ENCODE measurements around the gene DOCK2. TPM values are rescaled to one million over a fixed set of nuclear protein-coding genes. Genes with fewer than 3 reads are reported as not detected.

DOCK2 gene
- total RNA-seq, 1 experiment from 2014 or later: 0.26 TPM

DNA sequence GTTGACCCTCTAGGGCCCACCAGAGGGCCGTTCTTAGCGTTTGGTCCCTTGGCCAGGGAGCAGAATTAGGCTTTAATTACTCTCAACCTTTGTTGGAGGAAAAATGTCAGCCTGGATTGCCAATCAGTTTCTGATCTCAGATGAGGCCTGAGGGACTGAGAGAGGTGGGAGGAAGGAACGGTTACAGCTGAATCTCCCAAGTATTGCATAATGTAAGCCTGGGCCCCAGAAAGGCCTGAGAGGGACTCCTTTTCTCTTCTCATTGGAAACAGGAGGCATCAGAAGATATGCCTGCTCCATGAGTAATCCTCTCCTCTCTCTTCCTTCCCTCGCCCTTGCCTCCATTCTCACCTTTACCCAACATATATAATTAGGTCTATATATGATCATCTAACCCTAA lies 237.5 kb downstream of the DOCK2 start:
- H3K27ac ChIP-seq (ENCODE audit: low read length): no peak overlapping the region
- intact Hi-C loops (cut with micrococcal nuclease): no loop called here
- no peaks in the 10 kb centered on the region for H3K79me2 ChIP-seq (ENCODE audit: low read length)
- no peak overlapping the region for H2AFZ ChIP-seq (ENCODE audit: low read length)
- no peak overlapping the region for H3K4me2 ChIP-seq (ENCODE audit: low read length)
- no peaks in the 10 kb centered on the region for H3K9me2 ChIP-seq (replicated peaks; ENCODE audit: low read length)
- no TSS peak for BruUV-seq (replicated peaks)
- CTCF ChIA-PET: no interaction called here
- POLR2A ChIA-PET (ENCODE audit: unreplicated experiment): no interaction called here
- ATAC-seq (no peak), DNase-seq (no peak)
- H4K20me1 ChIP-seq (ENCODE audit: low read length): no peaks in the 10 kb centered on the region
- no peak overlapping the region for H3K4me3 ChIP-seq (ENCODE audit: low read length)
- H3K36me3 ChIP-seq (ENCODE audit: low read depth, low read length): no peaks in the 10 kb centered on the region
- TF ChIP-seq EZH2 (IDR thresholded peaks at IDR 0.05; ENCODE audit: low read length, unreplicated experiment) (no peak), EZH2phosphoT487 (IDR thresholded peaks at IDR 0.05; ENCODE audit: borderline replicate concordance, low read length) (no peak)
- TF ChIP-seq, protein P1, sequence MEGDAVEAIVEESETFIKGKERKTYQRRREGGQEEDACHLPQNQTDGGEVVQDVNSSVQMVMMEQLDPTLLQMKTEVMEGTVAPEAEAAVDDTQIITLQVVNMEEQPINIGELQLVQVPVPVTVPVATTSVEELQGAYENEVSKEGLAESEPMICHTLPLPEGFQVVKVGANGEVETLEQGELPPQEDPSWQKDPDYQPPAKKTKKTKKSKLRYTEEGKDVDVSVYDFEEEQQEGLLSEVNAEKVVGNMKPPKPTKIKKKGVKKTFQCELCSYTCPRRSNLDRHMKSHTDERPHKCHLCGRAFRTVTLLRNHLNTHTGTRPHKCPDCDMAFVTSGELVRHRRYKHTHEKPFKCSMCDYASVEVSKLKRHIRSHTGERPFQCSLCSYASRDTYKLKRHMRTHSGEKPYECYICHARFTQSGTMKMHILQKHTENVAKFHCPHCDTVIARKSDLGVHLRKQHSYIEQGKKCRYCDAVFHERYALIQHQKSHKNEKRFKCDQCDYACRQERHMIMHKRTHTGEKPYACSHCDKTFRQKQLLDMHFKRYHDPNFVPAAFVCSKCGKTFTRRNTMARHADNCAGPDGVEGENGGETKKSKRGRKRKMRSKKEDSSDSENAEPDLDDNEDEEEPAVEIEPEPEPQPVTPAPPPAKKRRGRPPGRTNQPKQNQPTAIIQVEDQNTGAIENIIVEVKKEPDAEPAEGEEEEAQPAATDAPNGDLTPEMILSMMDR (conservative IDR thresholded peaks at IDR 0.05; ENCODE audit: low read depth, low read length): no peak
- no peaks in the 10 kb centered on the region for H3K4me1 ChIP-seq (ENCODE audit: insufficient read depth, low read length)
- no peaks in the 10 kb centered on the region for H3K9me3 ChIP-seq (ENCODE audit: low read length)
- H3F3A ChIP-seq (ENCODE audit: low read length, unreplicated experiment): no peaks in the 10 kb centered on the region
- no peak overlapping the region for H3K9ac ChIP-seq (ENCODE audit: low read length)
- no peaks in the 10 kb centered on the region for H3K27me3 ChIP-seq (ENCODE audit: low read length)

DNA sequence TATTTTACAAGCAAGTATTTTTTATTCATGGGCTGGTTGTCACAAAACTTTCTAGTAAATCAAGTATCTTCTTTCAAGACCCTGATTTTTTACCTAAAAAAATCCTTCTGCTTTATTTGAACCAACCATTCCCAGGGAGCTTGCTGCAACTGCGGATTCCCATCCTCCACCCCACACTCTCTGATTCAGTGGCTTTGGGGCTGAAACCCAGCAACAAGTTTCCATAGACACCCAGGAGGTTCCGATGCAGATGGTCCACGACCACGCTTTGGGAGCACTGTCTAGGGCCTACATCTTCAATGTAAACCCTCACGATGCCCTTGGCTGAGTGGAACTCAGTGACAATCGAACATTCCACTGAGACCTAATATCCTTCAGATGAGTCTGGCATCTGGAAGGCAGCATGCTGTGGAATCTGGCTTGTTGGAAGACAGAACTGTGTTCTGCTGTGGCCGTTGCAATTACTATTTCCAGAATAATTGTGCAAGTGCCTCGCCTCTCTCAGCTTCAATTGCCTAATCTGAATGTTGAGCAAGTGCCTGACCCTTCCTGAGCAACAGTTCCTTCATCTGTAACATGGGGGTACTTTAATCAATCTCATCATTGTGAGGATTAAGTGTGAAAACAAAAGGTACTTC lies 238.1 kb downstream of the DOCK2 start:
- intact Hi-C loops (cut with micrococcal nuclease): no loop called here
- POLR2A ChIA-PET (ENCODE audit: unreplicated experiment): no interaction called here
- no peak overlapping the region for H3K4me2 ChIP-seq (ENCODE audit: low read length)
- ATAC-seq (no peak), DNase-seq (no peak)
- BruUV-seq (replicated peaks): no TSS peak
- H3K4me1 ChIP-seq (ENCODE audit: insufficient read depth, low read length): no peaks in the 10 kb centered on the region
- no peak overlapping the region for H2AFZ ChIP-seq (ENCODE audit: low read length)
- CTCF ChIA-PET: no interaction called here
- no peaks in the 10 kb centered on the region for H3K36me3 ChIP-seq (ENCODE audit: low read depth, low read length)
- H4K20me1 ChIP-seq (ENCODE audit: low read length): no peaks in the 10 kb centered on the region
- H3K79me2 ChIP-seq (ENCODE audit: low read length): no peaks in the 10 kb centered on the region
- no peaks in the 10 kb centered on the region for H3K9me2 ChIP-seq (replicated peaks; ENCODE audit: low read length)
- H3F3A ChIP-seq (ENCODE audit: low read length, unreplicated experiment): no peaks in the 10 kb centered on the region
- no peak overlapping the region for H3K27ac ChIP-seq (ENCODE audit: low read length)
- no peak overlapping the region for H3K4me3 ChIP-seq (ENCODE audit: low read length)
- H3K27me3 ChIP-seq (ENCODE audit: low read length): no peaks in the 10 kb centered on the region
- H3K9ac ChIP-seq (ENCODE audit: low read length): no peak overlapping the region
- H3K9me3 ChIP-seq (ENCODE audit: low read length): no peaks in the 10 kb centered on the region
- TF ChIP-seq, protein P1 (conservative IDR thresholded peaks at IDR 0.05; ENCODE audit: low read depth, low read length): no peak
- TF ChIP-seq EZH2 (IDR thresholded peaks at IDR 0.05; ENCODE audit: low read length, unreplicated experiment) (no peak), EZH2phosphoT487 (IDR thresholded peaks at IDR 0.05; ENCODE audit: borderline replicate concordance, low read length) (no peak)

DNA sequence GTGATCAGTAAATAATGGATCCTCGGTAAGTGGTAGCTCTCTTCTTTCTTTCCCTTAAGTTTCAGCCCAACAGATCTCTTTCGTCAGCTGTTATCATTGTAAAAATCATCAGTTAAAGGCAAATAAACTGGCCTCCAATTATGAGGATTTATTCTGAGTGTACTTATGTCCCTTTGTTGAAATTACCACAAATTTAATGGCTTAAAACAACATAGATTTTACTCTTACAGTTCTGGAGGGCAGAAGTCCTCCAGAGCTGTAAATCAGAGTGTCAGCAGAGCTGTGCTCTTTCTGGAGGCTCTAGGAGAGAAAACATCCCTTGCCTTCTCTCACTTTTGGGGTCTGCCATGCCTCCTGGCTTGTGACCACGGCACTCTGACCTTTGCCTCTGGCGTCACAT lies 238.7 kb downstream of the DOCK2 start:
- no peak for ATAC-seq
- no TSS peak for BruUV-seq (replicated peaks)
- no peaks in the 10 kb centered on the region for H3K9me2 ChIP-seq (replicated peaks; ENCODE audit: low read length)
- CTCF ChIA-PET: no interaction called here
- H3K36me3 ChIP-seq (ENCODE audit: low read depth, low read length): no peaks in the 10 kb centered on the region
- DNase-seq: no peak
- H3K4me2 ChIP-seq (ENCODE audit: low read length): no peak overlapping the region
- intact Hi-C loops (cut with micrococcal nuclease): no loop called here
- H3K9me3 ChIP-seq (ENCODE audit: low read length): no peaks in the 10 kb centered on the region
- no peak overlapping the region for H3K4me3 ChIP-seq (ENCODE audit: low read length)
- TF ChIP-seq, protein P1 (conservative IDR thresholded peaks at IDR 0.05; ENCODE audit: low read depth, low read length): no peak
- TF ChIP-seq EZH2phosphoT487 (IDR thresholded peaks at IDR 0.05; ENCODE audit: borderline replicate concordance, low read length): no peak
- TF ChIP-seq EZH2 (IDR thresholded peaks at IDR 0.05; ENCODE audit: low read length, unreplicated experiment): no peak
- H3K27me3 ChIP-seq (ENCODE audit: low read length): no peaks in the 10 kb centered on the region
- no peaks in the 10 kb centered on the region for H3F3A ChIP-seq (ENCODE audit: low read length, unreplicated experiment)
- H2AFZ ChIP-seq (ENCODE audit: low read length): no peak overlapping the region
- no peak overlapping the region for H3K27ac ChIP-seq (ENCODE audit: low read length)
- POLR2A ChIA-PET (ENCODE audit: unreplicated experiment): no interaction called here
- H3K79me2 ChIP-seq (ENCODE audit: low read length): no peaks in the 10 kb centered on the region
- H3K4me1 ChIP-seq (ENCODE audit: insufficient read depth, low read length): no peaks in the 10 kb centered on the region
- H3K9ac ChIP-seq (ENCODE audit: low read length): no peak overlapping the region
- H4K20me1 ChIP-seq (ENCODE audit: low read length): no peaks in the 10 kb centered on the region

Data from PC-3 (cell line).